ENCODE data around the gene TSPAN4.

Gene TSPAN4

DNA sequence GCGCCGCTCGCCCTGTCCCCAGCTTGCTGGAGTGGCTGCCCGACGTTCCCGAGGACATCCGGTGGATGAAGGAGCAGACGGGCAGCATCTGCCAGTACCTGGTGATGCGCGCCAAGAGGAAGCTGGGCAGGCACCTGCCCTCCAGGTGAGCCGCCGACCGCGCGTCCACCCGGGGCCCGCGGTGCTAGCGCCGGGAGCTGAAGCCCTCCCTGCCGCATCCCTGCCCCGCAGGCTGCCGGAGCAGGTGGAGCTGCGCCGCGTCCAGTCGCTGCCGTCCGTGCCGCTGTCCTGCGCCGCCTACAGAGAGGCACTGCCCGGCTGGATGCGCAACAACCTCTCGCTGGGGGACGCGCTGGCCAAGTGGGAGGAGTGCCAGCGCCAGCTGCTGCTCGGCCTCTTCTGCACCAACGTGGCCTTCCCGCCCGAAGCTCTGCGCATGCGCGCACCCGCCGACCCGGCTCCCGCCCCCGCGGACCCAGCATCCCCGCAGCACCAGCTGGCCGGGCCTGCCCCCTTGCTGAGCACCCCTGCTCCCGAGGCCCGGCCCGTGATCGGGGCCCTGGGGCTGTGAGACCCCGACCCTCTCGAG lies 18.3 kb upstream of the TSPAN4 start:
- DNase-seq: no peak

GRCh38 chr11:824942-825341 lies 17.7 kb upstream of the TSPAN4 start:
- no peak for DNase-seq

DNA sequence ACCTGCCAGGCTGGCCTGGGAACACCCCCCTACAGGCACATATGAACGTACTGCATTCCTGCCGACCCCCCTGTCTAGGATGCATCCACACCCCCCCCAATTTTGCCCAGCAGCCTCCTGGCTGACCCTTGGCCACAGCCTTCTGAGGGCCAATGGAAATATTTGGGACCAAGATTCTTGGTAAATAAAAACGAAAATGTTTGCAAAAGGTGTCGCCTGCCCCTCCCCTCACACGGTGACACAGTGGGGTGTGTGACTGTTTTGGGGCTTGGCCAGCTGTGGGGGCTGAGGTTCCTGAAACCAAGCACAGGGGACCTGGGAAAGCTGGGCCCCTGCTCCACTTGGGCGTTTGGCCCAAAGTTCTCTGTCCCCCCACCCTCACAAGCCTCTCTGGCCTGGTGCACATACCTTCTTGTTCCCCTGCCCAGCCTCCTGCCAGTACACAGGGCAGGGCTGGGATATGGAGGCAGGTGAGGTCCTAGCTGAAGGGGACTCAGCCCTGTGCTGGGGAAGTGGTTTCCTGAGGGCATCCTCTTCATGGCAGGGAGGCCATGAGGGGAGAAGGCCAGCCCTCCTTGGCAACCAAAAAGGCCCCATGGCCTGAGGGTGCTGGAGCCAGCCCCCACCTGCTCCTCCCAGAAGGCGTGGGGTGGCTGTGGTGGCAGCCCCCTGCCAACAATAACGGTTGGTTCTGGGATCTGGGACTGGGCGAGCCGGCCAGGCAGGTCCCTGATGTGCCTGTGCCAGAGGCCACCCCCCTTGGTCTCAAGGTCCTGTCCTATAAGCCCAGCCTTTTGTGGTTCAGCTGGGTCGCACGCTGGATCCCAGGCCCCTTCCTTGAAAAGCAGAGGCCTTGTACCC lies 17.1 kb upstream of the TSPAN4 start:
- no peak for DNase-seq

GRCh38 chr11:826227-826621 lies 16.4 kb upstream of the TSPAN4 start:
- no peak for DNase-seq

- DNase-seq: no peak
Observed at GRCh38 chr11:826836-827145, 15.9 kb upstream of the TSPAN4 start.

DNA sequence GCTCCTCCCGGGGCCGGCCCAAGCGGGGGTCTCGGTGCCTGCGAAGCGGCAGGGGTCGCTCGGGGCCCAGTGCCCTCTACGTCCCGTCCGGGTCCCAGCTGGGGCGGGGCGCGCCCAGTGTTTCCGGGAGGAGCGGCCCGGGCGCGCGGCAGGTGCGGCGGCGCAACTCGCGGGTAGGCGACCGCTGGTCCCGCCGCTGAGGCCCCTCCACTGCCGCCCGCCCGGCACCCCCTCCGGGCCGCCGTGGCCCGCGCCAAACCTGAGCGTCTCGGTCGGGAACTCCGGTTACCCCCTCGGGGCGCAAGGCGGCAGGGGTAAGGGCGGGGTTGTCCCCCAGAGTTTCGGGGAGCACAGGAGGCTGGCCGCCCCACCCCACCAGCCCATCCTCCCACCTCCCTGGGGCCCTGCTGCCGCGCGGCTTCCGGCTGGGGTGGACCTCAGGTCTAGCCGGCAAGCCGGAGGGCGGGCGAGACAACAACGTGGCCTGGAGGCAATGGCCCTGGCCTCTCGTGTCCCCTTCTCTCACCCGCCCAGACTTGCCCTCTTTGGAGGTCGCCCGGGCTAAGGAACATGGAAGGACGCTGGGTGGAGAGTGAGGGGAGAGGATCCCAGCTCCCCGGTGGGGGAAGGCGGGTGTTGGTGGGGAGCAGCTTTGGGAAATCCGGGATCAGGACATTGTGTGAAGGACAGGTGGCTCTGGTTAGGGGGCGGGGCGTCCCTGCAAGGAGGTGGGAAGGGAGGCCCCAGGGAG lies 15.3 kb upstream of the TSPAN4 start:
- no peak for DNase-seq

GRCh38 chr11:827897-828192 lies 14.8 kb upstream of the TSPAN4 start, which contains the start of gene CRACR2B:
Gene CRACR2B (plus strand): TSS chr11:827919. CDS start chr11:828608, 689 bp downstream.
- DNase-seq: no peak

DNA sequence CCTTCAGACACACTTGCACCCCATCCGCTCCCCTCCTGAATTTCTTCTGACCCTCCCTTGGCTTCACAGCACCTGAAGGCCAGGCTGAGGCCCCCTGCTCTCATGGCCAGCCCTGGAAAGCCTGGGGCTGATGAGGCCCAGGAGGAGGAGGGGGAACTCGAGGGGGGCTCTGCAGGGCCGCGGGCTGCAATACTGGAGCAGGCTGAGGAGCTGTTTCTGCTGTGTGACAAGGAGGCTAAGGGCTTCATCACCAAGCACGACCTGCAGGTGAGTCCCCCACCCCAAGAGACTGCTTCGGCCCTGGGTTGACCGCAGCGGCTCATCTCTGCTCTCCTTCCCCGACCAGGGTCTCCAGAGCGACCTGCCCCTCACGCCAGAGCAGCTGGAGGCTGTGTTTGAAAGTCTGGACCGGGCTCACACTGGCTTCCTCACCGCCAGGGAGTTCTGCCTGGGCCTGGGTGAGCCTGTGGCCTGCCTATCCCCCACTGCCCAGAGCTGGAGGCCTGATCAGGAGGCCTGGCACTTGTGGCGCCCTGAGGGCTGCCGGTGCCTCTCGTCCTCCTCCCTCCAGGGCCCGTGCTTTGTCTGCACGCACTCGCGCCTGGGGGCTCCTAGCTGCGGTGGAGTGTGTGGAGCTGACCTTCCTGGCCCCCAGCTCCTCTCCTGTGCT lies 14.0 kb upstream of the TSPAN4 start:
- no peak for DNase-seq

GRCh38 chr11:829176-829846 lies 13.3 kb upstream of the TSPAN4 start:
- no peak for DNase-seq

GRCh38 chr11:829847-830294 lies 12.8 kb upstream of the TSPAN4 start:
- DNase-seq: no peak

DNA sequence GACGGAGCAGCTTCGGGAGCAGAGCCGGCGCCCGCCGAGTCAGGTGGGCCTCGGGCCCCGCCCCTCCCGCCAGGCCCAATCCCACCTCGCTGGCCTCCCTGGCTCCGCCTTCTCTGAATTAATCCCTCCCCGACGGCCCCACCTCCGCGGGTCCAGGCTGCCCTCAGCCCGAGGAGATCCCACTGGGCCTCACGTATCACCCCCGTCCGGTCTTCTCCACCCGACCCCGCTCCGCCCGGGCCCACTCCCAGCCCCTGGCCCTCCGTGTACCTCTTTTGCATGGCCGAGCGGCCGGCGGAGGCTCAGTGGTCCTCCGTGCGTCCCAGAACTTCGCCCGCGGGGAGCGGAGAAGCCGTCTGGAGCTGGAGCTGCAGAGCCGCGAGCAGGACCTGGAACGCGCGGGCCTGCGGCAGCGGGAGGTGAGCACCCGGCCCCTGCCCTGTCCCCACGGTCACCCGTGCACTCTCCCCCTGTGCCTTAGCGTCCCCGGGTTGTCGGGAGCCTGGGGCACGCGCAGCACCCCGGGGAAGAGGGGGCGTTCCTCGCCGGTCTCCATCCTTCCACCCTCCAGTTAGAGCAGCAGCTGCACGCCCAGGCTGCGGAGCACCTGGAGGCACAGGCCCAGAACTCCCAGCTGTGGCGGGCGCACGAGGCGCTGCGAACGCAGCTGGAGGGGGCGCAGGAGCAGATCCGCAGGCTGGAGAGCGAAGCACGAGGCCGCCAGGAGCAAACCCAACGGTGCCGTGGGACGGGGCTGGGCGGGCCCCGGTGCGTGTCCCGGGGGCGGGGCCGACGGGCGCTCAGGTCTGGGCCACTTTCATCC lies 12.1 kb upstream of the TSPAN4 start:
- no peak for DNase-seq

DNA sequence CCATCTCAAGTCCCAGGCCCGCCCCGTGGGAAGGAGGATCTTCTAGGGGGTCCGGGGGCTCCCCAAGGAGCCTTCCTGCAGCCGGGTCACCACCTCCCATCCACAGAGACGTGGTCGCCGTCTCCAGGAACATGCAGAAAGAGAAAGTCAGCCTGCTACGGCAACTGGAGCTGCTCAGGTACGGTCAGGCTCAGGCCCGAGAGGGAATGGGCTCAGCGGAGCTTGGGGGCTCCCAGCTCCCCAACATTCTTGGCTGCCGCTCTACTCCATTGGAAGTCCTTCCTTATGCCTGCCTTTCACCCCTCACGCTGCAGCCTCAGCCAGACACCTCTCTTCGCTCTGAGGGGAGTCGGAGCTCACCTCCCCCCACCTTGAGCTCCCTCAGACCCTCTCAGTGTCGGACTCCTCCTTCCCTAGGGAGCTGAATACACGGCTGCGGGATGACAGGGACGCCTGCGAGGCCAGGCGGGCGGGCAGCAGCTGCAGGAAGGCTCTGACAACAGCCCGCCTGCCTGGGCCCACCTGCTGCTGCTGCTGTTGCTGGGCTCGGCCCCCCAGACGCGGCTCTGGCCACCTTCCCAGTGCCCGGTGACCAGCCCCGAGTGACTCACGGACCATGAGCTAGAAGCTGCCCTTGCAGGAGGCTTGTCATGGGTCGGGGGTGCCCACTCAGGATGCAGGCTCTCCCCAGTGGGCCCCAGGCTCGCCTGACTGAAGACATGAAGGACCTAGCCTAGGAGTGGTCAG lies 11.4 kb upstream of the TSPAN4 start:
- DNase-seq: no peak

GRCh38 chr11:831961-832528 lies 10.6 kb upstream of the TSPAN4 start:
- DNase-seq: no peak

DNA sequence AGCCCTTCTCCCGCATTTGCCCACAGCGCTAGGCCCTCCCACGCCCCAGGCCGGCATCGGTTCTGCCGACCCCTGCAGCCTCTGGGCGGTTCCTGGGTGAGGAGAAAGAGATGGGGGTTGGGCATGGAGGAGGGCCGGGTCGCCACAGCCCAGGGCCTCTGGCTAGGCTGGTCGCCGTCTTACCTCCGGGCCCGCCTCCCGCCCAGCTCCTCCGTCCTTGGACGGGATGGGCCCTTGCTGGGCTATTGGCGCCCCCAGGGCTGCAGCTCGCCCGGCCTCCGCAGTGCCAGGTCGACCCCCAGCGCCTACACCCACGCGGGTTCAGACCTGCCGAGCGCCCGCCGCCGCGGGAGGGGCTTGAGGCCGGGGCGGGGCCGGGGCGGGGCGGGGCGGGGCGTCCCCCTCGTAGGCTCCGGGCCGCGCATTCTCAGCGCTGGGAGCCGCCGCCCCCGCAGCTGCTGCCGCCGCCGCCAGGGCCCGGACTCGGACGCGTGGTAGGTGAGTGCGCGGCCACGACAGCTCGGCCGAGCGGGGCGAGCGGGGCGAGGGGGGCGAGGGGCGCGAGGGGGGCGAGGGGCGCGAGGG lies 10.0 kb upstream of the TSPAN4 start, which contains the start of gene CD151:
CD151 (plus strand) TSS at position 424 of the 585 bp plus-strand sequence. CDS start 3,118 bp downstream, outside the sequence.
- peak in 1 of 2 experiments; percentile 77 for DNase-seq

- no peak for DNase-seq
Observed at GRCh38 chr11:833114-833791, 9.4 kb upstream of the TSPAN4 start.

DNA sequence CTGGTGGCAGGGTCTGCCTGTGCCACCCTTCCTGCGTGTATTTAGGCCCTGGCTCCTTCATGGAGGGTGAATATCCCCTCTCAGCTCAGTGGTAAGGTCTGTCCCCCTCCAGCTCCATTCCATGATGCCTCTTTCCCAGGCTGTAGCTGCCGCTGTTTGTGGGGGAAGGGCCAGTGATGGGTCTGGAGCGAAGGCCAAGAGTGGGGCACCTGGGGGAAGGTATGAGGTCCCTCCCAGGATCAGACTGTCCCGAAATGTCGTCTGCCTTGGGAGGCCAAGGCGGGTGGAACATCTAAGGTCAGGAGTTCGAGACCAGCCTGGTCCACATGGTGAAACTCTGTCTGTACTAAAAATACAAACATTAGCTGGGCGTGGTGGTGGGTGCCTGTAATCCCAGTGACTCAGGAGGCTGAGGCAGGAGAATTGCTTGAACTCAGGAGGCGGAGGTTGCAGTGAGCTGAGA lies 8.8 kb upstream of the TSPAN4 start:
- DNase-seq: no peak

DNA sequence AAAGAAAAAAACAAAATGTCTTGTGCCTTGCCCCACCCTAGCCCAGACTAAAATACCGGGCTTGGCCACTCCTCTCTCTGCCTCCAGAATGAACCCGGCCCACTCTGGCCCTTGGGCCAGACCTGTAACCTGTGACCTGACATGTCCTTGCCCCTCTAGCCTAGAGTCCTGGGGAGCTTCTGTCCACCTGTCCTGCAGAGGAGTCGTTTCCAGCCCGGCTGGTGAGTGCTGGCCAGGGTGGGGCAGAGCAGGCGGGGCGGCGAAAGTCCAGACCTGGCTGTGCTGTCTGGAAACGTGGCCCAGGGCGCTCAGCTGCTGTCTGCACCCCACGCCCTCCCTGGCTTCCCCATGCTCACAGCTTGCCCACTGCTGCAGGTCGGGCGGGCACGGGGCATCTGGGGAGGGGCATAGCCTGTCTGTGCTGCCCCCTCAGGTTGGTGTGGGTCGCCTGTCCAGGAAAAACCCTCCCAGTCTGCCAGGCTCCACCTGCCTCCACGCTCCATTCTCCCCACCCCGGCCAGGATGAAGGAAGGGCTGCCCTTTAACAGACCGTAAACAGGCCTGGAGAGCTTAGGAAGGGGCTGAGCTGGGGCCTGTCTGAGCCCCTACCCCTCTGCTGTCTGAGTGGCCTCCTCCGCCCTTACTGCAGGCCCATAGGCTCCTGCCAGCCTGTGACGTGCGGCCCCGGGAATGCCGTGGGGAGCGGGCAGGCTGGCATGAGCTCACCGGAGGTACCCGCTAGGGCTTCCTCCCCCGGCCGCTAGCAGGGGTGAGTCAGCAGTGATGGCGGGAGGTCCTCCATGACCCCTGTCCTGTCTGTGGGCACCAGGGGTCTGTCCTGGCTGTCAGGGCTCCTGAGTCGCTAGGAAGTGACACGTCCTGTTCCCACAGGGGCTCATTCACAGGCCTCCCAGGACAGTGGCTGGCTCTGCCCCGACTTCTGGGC lies 8.0 kb upstream of the TSPAN4 start:
- no peak for DNase-seq

DNA sequence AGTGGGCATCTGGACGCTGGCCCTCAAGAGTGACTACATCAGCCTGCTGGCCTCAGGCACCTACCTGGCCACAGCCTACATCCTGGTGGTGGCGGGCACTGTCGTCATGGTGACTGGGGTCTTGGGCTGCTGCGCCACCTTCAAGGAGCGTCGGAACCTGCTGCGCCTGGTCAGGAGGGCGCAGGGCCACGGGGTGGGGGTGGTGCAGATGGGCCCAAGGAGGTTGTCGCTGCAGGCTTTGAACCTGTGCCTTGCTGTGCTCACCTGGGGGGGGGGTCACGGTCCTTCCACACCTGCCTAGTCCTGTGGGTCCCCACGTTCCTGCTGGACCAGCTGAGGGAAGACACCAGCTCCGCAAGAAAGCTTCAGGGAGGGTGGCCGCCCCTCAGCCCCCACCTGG lies 6.4 kb upstream of the TSPAN4 start:
- no peak for DNase-seq

All from NCI-H446 (cell line).